WI38 (cell line): ENCODE results near the gene DNAJC1.

ENCODE experiments used
- H3K4me3 ChIP-seq: 2 replicates; pipeline ENCODE4 v1.5.1; 2011; ENCODE audit warnings: low read depth, mild to moderate bottlenecking, control low read depth, low read length
- TF ChIP-seq, protein P1 (sequence below): IDR thresholded peaks from 2 replicates; pipeline ENCODE4 v1.5.1; 2012; ENCODE audit warnings: low read depth, mild to moderate bottlenecking, control low read depth, low read length

The DNAJC1 gene, protein sequence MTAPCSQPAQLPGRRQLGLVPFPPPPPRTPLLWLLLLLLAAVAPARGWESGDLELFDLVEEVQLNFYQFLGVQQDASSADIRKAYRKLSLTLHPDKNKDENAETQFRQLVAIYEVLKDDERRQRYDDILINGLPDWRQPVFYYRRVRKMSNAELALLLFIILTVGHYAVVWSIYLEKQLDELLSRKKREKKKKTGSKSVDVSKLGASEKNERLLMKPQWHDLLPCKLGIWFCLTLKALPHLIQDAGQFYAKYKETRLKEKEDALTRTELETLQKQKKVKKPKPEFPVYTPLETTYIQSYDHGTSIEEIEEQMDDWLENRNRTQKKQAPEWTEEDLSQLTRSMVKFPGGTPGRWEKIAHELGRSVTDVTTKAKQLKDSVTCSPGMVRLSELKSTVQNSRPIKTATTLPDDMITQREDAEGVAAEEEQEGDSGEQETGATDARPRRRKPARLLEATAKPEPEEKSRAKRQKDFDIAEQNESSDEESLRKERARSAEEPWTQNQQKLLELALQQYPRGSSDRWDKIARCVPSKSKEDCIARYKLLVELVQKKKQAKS

DNA sequence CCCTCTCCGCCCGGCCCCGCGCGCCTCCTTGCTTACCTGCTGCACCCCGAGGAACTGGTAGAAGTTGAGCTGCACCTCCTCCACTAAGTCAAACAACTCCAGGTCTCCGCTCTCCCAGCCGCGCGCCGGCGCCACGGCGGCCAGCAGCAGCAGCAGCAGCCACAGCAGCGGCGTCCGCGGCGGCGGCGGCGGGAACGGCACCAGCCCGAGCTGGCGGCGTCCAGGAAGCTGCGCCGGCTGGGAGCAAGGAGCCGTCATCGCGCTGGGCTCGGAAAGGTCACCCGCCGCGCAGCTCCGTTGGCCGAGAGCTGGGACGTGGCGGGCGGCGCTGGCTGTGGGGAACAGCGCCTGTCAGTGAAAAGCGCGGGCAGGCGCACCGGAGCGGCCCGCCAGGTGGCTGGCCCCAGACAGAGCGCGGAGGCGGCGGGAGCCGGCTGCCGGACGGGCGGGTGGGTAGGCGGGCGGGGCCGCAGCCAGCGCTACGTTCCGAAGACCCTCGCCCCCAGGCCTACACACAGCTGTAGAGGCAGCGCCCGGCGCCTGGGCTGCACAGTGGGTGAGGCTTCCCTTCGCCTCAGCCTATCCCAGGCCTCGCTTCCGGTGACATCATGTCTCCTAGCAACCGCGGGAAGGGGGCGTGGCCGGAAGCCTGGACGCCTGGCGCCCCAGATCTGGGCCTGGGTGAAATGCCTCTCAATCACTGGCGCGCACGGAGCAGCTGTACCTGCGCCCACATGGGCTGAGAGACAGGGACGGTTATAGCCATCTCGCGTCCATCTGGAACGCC, at the start of gene DNAJC1:
Gene DNAJC1, minus strand, starts transcription at position 554 of the 787 bp plus-strand sequence. Its CDS starts 296 bp downstream, at position 258.
- TF ChIP-seq, protein P1, sequence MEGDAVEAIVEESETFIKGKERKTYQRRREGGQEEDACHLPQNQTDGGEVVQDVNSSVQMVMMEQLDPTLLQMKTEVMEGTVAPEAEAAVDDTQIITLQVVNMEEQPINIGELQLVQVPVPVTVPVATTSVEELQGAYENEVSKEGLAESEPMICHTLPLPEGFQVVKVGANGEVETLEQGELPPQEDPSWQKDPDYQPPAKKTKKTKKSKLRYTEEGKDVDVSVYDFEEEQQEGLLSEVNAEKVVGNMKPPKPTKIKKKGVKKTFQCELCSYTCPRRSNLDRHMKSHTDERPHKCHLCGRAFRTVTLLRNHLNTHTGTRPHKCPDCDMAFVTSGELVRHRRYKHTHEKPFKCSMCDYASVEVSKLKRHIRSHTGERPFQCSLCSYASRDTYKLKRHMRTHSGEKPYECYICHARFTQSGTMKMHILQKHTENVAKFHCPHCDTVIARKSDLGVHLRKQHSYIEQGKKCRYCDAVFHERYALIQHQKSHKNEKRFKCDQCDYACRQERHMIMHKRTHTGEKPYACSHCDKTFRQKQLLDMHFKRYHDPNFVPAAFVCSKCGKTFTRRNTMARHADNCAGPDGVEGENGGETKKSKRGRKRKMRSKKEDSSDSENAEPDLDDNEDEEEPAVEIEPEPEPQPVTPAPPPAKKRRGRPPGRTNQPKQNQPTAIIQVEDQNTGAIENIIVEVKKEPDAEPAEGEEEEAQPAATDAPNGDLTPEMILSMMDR: no peak

DNA sequence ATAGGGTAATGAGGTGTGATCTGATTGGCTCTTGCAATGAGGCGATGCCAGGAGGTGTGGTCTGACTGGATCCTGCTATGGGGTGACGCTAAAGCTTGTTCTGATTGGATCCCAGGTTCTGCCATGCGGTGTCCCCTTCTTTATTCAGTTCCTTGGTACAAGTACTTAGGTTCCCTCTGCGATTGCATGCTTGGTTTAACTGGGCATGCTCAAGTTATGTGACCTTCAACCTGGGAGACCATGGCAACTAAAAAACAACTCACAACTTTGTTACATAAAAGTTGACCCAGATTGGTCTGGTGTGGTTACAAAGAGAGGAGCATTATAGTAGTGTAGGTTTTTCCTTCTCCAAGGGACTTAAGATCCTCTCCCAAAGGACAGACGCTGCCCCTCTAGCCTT, 49.5 kb upstream of the DNAJC1 start:
- TF ChIP-seq, protein P1: no peak
- no peak overlapping the region for H3K4me3 ChIP-seq

More for the DNA sequence above, at the start of gene DNAJC1:
- H3K4me3 ChIP-seq: peak within 1 kb of the TSS; percentile 88

DNA sequence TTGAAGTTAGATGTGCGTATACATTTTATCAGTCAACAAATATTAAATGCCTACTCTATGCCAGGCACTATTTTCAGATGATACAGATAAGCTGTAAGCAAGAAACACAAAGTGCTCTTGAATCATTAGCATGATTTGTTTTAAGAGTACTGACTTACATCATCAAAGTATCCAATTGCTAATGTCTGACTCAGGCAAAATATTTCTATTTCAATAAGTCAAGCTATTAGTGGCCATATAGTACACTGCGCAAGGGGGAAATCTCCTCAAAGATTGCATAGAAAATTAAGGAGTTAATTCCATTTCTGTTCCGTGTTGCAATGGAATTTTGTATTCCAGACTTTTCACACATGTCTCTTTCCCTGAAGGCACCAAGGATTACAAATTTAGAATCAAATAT, 46.1 kb upstream of the DNAJC1 start:
- H3K4me3 ChIP-seq: no peak overlapping the region
- TF ChIP-seq, protein P1: no peak

DNA sequence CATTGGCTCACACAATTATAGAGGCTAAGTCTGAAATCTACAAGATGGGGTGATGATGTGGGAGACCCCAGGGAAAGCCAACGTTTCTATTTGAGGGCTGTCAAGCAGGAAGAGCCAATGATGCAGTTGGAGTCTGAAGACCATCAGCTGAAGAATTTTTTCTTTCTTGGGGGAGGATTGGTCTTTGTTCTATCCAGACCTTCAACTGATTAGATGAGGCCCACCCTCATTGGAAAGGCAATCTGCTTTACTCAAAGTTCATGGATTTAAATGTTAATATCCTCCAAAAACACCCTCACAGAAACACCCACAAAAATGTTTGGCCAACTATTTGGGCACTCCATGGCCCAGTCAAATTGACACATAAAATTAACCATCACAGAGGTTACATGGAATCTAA, 44.3 kb upstream of the DNAJC1 start:
- TF ChIP-seq, protein P1: no peak
- H3K4me3 ChIP-seq: no peak overlapping the region

DNA sequence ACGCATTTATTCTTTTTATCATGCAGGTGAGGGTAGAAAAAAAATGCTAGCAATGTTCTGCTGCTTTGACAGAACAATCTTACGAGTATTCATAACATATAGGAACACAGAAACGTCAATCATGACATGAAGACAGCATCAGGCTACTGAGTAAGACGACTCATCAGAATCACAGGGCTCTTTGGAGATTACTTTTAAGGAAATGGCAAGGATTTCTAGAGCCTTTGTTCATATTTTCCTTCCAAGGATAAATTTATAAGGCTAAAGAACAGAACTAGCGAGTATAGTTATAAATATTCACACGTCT, 39.8 kb upstream of the DNAJC1 start:
- TF ChIP-seq, protein P1: no peak

DNA sequence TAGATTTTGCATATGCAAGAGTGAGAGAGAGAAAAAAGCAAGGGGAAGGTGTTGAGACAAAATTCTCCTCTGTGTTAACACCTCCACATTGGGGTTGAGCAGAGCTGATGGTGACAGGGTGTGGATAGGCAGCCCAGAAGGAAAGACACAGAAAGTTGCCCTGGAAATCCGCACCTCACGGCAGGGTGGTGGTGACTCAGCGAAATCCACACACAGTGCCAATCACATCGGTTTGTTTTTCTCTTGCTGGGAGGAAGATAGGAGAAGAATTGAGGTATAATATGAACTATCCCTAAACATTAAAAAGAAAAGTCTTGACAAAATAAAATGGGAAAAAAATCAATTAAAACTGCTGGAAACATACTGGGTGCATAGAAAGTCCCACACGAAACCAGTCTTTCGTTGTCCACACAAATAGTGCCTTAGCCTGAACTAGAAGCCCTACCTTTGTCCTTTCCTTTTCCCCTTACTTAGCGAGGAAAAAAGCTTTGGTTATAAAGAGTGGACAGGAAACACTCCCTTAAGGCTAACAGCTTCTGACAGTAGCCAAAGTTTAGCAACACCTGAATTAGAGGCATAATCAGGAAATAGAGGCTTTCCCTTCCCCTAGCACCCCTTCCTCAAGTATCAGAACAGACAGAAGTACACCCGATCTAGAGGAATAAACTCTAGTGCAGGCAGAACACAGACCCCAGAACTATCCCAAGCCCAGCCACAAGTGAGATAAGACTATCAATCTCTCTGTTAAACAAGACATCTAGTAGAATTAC, 39.2 kb upstream of the DNAJC1 start:
- TF ChIP-seq, protein P1: no peak
- H3K4me3 ChIP-seq: no peak overlapping the region

More for the DNA sequence above, 39.8 kb upstream of the DNAJC1 start:
- H3K4me3 ChIP-seq: no peak overlapping the region
